Keratinocyte (primary cell): ENCODE data around the gene PARP16. TPM values are rescaled to one million over a fixed set of nuclear protein-coding genes. Genes with fewer than 3 reads are reported as not detected.

Experiments
- DNase-seq: peaks from one replicate; pipeline ENCODE4 v3.0.0-alpha.2; 2011; ENCODE audit warnings: low read depth, missing footprints, low spot score
- FAIRE-seq: peaks from 2 replicates; lab custom pipeline; 2011; peaks lifted over from hg19 to GRCh38; lab: Jason Lieb, UNC
- H2AFZ ChIP-seq: 2 replicates; pipeline ENCODE4 v1.6.0; 2012; ENCODE audit warnings: low read length, control low read depth, inconsistent platforms; ENCODE audit not compliant: control insufficient read depth
- H3K27ac ChIP-seq: 2 replicates; pipeline ENCODE4 v1.5.1; 2011; ENCODE audit warnings: low read length; ENCODE audit not compliant: control insufficient read depth, insufficient read depth
- H3K27me3 ChIP-seq: 3 replicates; pipeline ENCODE4 v1.6.0; 2011; ENCODE audit warnings: low read length; ENCODE audit not compliant: control insufficient read depth, insufficient read depth; ENCODE audit errors: extremely low read depth
- H3K36me3 ChIP-seq, 2 experiments: 2 replicates in 1 of 2; 3 replicates in 1 of 2; pipeline ENCODE4 v1.5.1; 2011; ENCODE audit warnings: low read length in 2 of 2, mild to moderate bottlenecking in 1 of 2; ENCODE audit not compliant: control insufficient read depth in 2 of 2, insufficient read depth in 2 of 2; ENCODE audit errors: extremely low read depth in 1 of 2
- H3K4me1 ChIP-seq: 3 replicates; pipeline ENCODE4 v1.5.1; 2011; ENCODE audit warnings: low read length; ENCODE audit not compliant: control insufficient read depth, insufficient read depth; ENCODE audit errors: extremely low read depth
- H3K4me2 ChIP-seq: 3 replicates; pipeline ENCODE4 v1.6.0; 2011; ENCODE audit warnings: low read depth, low read length; ENCODE audit not compliant: control insufficient read depth, insufficient read depth; ENCODE audit errors: extremely low read depth
- H3K4me3 ChIP-seq, 3 experiments: fragments of 200-600 bp in 1 of 3; sonication (generic) in 1 of 3; 2 replicates in 2 of 3; 3 replicates in 1 of 3; pipeline ENCODE4 v1.5.1; 2011 to 2016; ENCODE audit warnings: low read length in 3 of 3, mild to moderate bottlenecking in 3 of 3, control low read depth in 2 of 3, inconsistent platforms in 1 of 3, low read depth in 1 of 3, mixed read lengths in 1 of 3, mixed run types in 1 of 3, moderate library complexity in 1 of 3; ENCODE audit not compliant: control insufficient read depth in 2 of 3, insufficient read depth in 2 of 3; ENCODE audit errors: extremely low read depth in 1 of 3
- H3K79me2 ChIP-seq: 2 replicates; pipeline ENCODE4 v1.6.0; 2012; ENCODE audit warnings: low read length; ENCODE audit not compliant: control insufficient read depth, insufficient read depth
- H3K9ac ChIP-seq: 3 replicates; pipeline ENCODE4 v1.6.0; 2011; ENCODE audit warnings: low read length; ENCODE audit not compliant: control insufficient read depth, insufficient read depth; ENCODE audit errors: extremely low read depth
- H3K9me1 ChIP-seq: 3 replicates; pipeline ENCODE4 v1.6.0; 2011; ENCODE audit warnings: low read length; ENCODE audit not compliant: control insufficient read depth, insufficient read depth; ENCODE audit errors: extremely low read depth
- H3K9me3 ChIP-seq: 2 replicates; pipeline ENCODE4 v1.5.1; 2012; ENCODE audit warnings: low read depth, low read length; ENCODE audit not compliant: control insufficient read depth
- H4K20me1 ChIP-seq: 3 replicates; pipeline ENCODE4 v1.6.0; 2011; ENCODE audit warnings: low read length; ENCODE audit not compliant: control insufficient read depth, insufficient read depth; ENCODE audit errors: extremely low read depth
- CTCF ChIP-seq, 3 experiments: IDR thresholded peaks in 1 of 3; conservative IDR thresholded peaks in 1 of 3; optimal IDR thresholded peaks in 1 of 3; 2 replicates in 2 of 3; 3 replicates in 1 of 3; pipeline versions ENCODE3 to v1.5.1; 2011; ENCODE audit warnings: low read length in 3 of 3, mild to moderate bottlenecking in 3 of 3, moderate library complexity in 2 of 3, control low read depth in 1 of 3, inconsistent platforms in 1 of 3; ENCODE audit not compliant: insufficient read depth in 2 of 3; ENCODE audit errors: extremely low read depth in 1 of 3
- EZH2 ChIP-seq: IDR thresholded peaks from one replicate; pipeline ENCODE4 v1.6.1; 2012; ENCODE audit warnings: inconsistent platforms, mild to moderate bottlenecking, low read length, moderate library complexity
- dilution Hi-C: fragments of 300-500 bp; cut with MboI; formaldehyde crosslinking; loops from one replicate; pipeline ENCODE4 v1.7.0; 2020; ENCODE audit warnings: low sequenced_read_pairs; ENCODE audit not compliant: extremely low pct_ligation_motif_present
- polyA plus RNA-seq, 5 experiments: library from polyadenylated mRNA; depleted of rRNA in 3 of 5; stranded (reverse) in 3 of 5; stranded (forward) in 1 of 5; unstranded in 1 of 5; fragments of >200 nt; gene quantifications; 1 replicate in 1 of 5; 2 replicates in 3 of 5; 3 replicates in 1 of 5; pipeline versions ENCODE4 v1.2.1 to v1.2.3, GENCODE V29; 2011 to 2012; ENCODE audit warnings: missing spikeins in 2 of 5, low read depth in 1 of 5, low replicate concordance in 1 of 5

The PARP16 gene
- polyA plus RNA-seq, 1 donor (not counting 4 experiments of a cell fraction or from before 2014, with no cell fraction given) = 2.1 TPM

DNA sequence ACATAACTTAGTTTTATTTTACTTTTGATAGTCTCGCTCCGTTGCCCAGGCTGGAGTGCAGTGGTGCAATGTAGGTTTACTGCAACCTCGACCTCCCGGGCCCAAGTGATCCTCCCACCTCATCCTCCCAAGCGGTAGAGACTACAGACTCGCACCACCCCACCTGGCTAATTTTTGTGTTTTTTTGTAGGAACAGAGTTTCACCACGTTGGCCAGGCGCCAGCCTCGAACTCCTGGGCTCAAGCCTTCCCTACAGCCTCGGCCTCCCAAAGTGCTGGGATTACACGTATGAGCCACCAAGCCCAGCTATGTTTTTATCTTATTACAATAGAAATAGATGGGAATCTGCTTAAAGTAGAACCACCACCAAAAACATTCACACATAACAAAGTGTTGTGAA is 12.0 kb upstream of the PARP16 start:
- TF ChIP-seq EZH2 (no peak), CTCF (optimal IDR thresholded peaks at IDR 0.05 in 1 of 3, IDR thresholded peaks at IDR 0.05 in 1 of 3, conservative IDR thresholded peaks at IDR 0.05 in 1 of 3; ENCODE audit: extremely low read depth in 1 of 3, insufficient read depth in 2 of 3, low read length in 3 of 3) (no peak)
- no peak overlapping the region for H3K27ac ChIP-seq
- dilution Hi-C loops = no loop called here
- FAIRE-seq = no peak
- no peaks in the 10 kb centered on the region for H4K20me1 ChIP-seq
- no peaks in the 10 kb centered on the region for H3K27me3 ChIP-seq
- no peak overlapping the region for H3K4me2 ChIP-seq
- peaks cover 6% of the 10 kb centered on the region for H3K4me1 ChIP-seq
- H3K9me1 ChIP-seq = no peaks in the 10 kb centered on the region
- no peak overlapping the region for H2AFZ ChIP-seq
- no peak overlapping the region for H3K9ac ChIP-seq
- no peak for DNase-seq
- no peaks in the 10 kb centered on the region for H3K9me3 ChIP-seq
- H3K36me3 ChIP-seq = no peaks in the 10 kb centered on the region
- no peaks in the 10 kb centered on the region for H3K79me2 ChIP-seq
- H3K4me3 ChIP-seq = no peak overlapping the region

- Histone ChIP-seq H3K4me1 (peaks cover 2% of the 10 kb centered on the region), H3K79me2 (no peaks in the 10 kb centered on the region), H3K9ac (no peak overlapping the region), H3K27ac (no peak overlapping the region), H3K9me3 (no peaks in the 10 kb centered on the region), H2AFZ (no peak overlapping the region), H3K36me3 (no peaks in the 10 kb centered on the region), H4K20me1 (no peaks in the 10 kb centered on the region), H3K4me2 (no peak overlapping the region), H3K4me3 (no peak overlapping the region), H3K27me3 (no peaks in the 10 kb centered on the region), H3K9me1 (no peaks in the 10 kb centered on the region)
- dilution Hi-C loops = no loop called here
- FAIRE-seq = no peak
- DNase-seq = no peak
- TF ChIP-seq EZH2 = no peak
- TF ChIP-seq CTCF (optimal IDR thresholded peaks at IDR 0.05 in 1 of 3, IDR thresholded peaks at IDR 0.05 in 1 of 3, conservative IDR thresholded peaks at IDR 0.05 in 1 of 3; ENCODE audit: extremely low read depth in 1 of 3, insufficient read depth in 2 of 3, low read length in 3 of 3) = no peak
Observed at GRCh38 chr15:65292938-65293518, 6.3 kb upstream of the PARP16 start.
